Stimulated activated CD8-positive, alpha-beta memory T cell treated with anti-CD3 and anti-CD28 coated beads, Interleukin-4, amount 100 ng/mL, for 4 hours (primary cell): Measurements from ENCODE around the gene RARS2.

Source experiments
- DNase-seq, 2 donors: peaks; one replicate each; pipeline ENCODE4 v3.0.0-alpha.2; 2020; ENCODE audit warnings: low read depth in 2 of 2, low spot score in 1 of 2

Gene RARS2

GRCh38 chr6:87574237-87574804 is 15.5 kb downstream of the RARS2 start:
- DNase-seq, result no peak

GRCh38 chr6:87573307-87574024 is 16.3 kb downstream of the RARS2 start:
- DNase-seq, result no peak

GRCh38 chr6:87572883-87573282 is 16.9 kb downstream of the RARS2 start:
- no peak for DNase-seq

GRCh38 chr6:87572021-87572420 is 17.8 kb downstream of the RARS2 start:
- DNase-seq, result no peak

- no peak for DNase-seq
Measured at GRCh38 chr6:87561017-87561416, 28.8 kb downstream of the RARS2 start.

GRCh38 chr6:87558446-87558845 is 31.3 kb downstream of the RARS2 start:
- DNase-seq, result no peak

GRCh38 chr6:87555506-87555905 is 34.3 kb downstream of the RARS2 start:
- no peak for DNase-seq

GRCh38 chr6:87553159-87553765 is 36.5 kb downstream of the RARS2 start:
- DNase-seq, result no peak

- DNase-seq, result no peak
Measured at GRCh38 chr6:87551799-87552198, 38.0 kb downstream of the RARS2 start.

GRCh38 chr6:87544474-87544735 is 45.4 kb downstream of the RARS2 start:
- no peak for DNase-seq

GRCh38 chr6:87543696-87544473 is 45.9 kb downstream of the RARS2 start:
- no peak for DNase-seq

- no peak for DNase-seq
Measured at GRCh38 chr6:87541744-87542143, 48.0 kb downstream of the RARS2 start.

GRCh38 chr6:87541041-87541440 is 48.7 kb downstream of the RARS2 start:
- no peak for DNase-seq

GRCh38 chr6:87540539-87540938 is 49.2 kb downstream of the RARS2 start:
- DNase-seq, result no peak

- no peak for DNase-seq
Measured at GRCh38 chr6:87539554-87539953, 50.2 kb downstream of the RARS2 start.

GRCh38 chr6:87538510-87539260 is 51.1 kb downstream of the RARS2 start:
- no peak for DNase-seq

- DNase-seq, result no peak
Measured at GRCh38 chr6:87534377-87535047, 55.3 kb downstream of the RARS2 start.

- no peak for DNase-seq
Measured at GRCh38 chr6:87529221-87529620, 60.6 kb downstream of the RARS2 start.

- DNase-seq, result no peak
Measured at GRCh38 chr6:87522686-87523085, 67.1 kb downstream of the RARS2 start.

- DNase-seq, result no peak
Measured at GRCh38 chr6:87518453-87518852, 71.3 kb downstream of the RARS2 start.

- no peak for DNase-seq
Measured at GRCh38 chr6:87514831-87515230, 75.0 kb downstream of the RARS2 start.
